Tibial artery (tissue), 4 donors: Measurements from ENCODE around the gene SELENOI.

ENCODE experiments used
- DNase-seq, 2 donors: peaks; one replicate each; pipeline ENCODE4 v3.0.0-alpha.2; 2019
- H3K27ac ChIP-seq, 2 donors: fragments of 200-600 bp; sonication (generic) in 1 of 2; 1 replicate in 1 of 2; 2 replicates in 1 of 2; pipeline ENCODE4 v1.5.1; 2018 to 2019; ENCODE audit warnings: mild to moderate bottlenecking in 1 of 2
- H3K27me3 ChIP-seq, 2 donors: fragments of 200-600 bp; sonication (generic) in 1 of 2; one replicate each; pipeline versions ENCODE4 v1.5.1 to v1.6.0; 2016 to 2019
- H3K36me3 ChIP-seq, 3 donors: fragments of 200-600 bp; sonication (generic) in 2 of 3; one replicate each; pipeline ENCODE4 v1.5.1; 2016 to 2019; ENCODE audit warnings: mild to moderate bottlenecking in 2 of 3
- H3K4me1 ChIP-seq, 4 donors: fragments of 200-600 bp; sonication (generic) in 2 of 4; 1 replicate in 3 of 4; 2 replicates in 1 of 4; pipeline ENCODE4 v1.5.1; 2016 to 2019
- H3K4me3 ChIP-seq, 2 donors: fragments of 200-600 bp; sonication (generic) in 1 of 2; 1 replicate in 1 of 2; 2 replicates in 1 of 2; pipeline ENCODE4 v1.5.1; 2018 to 2019; ENCODE audit warnings: mild to moderate bottlenecking in 2 of 2
- H3K9me3 ChIP-seq, 3 donors: fragments of 200-600 bp; sonication (generic) in 1 of 3; one replicate each; pipeline ENCODE4 v1.5.1; 2016 to 2019
- CTCF ChIP-seq, 2 experiments: fragments of 200-600 bp in 1 of 2; fragments of 450-650 bp in 1 of 2; IDR thresholded peaks; one replicate each; pipeline ENCODE4 v1.5.1; 2017 to 2019; ENCODE audit warnings: antibody characterized with exemption in 2 of 2, mild to moderate bottlenecking in 1 of 2, moderate library complexity in 1 of 2
- intact Hi-C: fragments of 100-400 bp; cut with DNase I; formaldehyde crosslinking; loops from one replicate; pipeline ENCODE4 v1.15.0; 2023; ENCODE audit warnings: low total_unique reads

The SELENOI gene

GRCh38 chr2:26337298-26337697, 8.6 kb upstream of the SELENOI start:
- no peak for DNase-seq
- H3K4me1 ChIP-seq = no peaks in the 10 kb centered on the region
- H3K27me3 ChIP-seq = no peaks in the 10 kb centered on the region
- H3K27ac ChIP-seq = no peak overlapping the region
- no peaks in the 10 kb centered on the region for H3K9me3 ChIP-seq
- H3K4me3 ChIP-seq = no peak overlapping the region
- intact Hi-C loops = no loop called here
- no peaks in the 10 kb centered on the region for H3K36me3 ChIP-seq
- no peak for TF ChIP-seq CTCF (IDR thresholded peaks at IDR 0.05)

GRCh38 chr2:26340831-26341230, 5.1 kb upstream of the SELENOI start:
- Histone ChIP-seq H3K27me3 (no peaks in the 10 kb centered on the region), H3K27ac (no peak overlapping the region), H3K9me3 (no peaks in the 10 kb centered on the region), H3K4me1 (peaks cover 0 to 11% (median 3%) of the 10 kb centered on the region in 4 donors), H3K4me3 (no peak overlapping the region), H3K36me3 (no peaks in the 10 kb centered on the region)
- intact Hi-C loops = no loop called here
- no peak for TF ChIP-seq CTCF (IDR thresholded peaks at IDR 0.05)
- no peak for DNase-seq

GRCh38 chr2:26344581-26345282, 1.2 kb upstream of the SELENOI start:
- Histone ChIP-seq H3K4me1 (peaks cover 0 to 19% (median 11%) of the 10 kb centered on the region in 4 donors), H3K27me3 (no peaks in the 10 kb centered on the region), H3K9me3 (no peaks in the 10 kb centered on the region), H3K36me3 (no peaks in the 10 kb centered on the region), H3K27ac (peak overlapping the region; percentile 87), H3K4me3 (peak overlapping the region; percentile 87 to 98)
- TF ChIP-seq CTCF (IDR thresholded peaks at IDR 0.05) = no peak
- intact Hi-C loops = no loop called here
- no peak for DNase-seq

GRCh38 chr2:26345283-26345544, 729 bp upstream of the SELENOI start:
- H3K4me3 ChIP-seq = peak overlapping the region; percentile 87 to 98
- no peaks in the 10 kb centered on the region for H3K36me3 ChIP-seq
- DNase-seq = no peak
- no peaks in the 10 kb centered on the region for H3K27me3 ChIP-seq
- TF ChIP-seq CTCF (IDR thresholded peaks at IDR 0.05) = no peak
- no peaks in the 10 kb centered on the region for H3K9me3 ChIP-seq
- intact Hi-C loops = no loop called here
- peaks cover 0 to 19% (median 11%) of the 10 kb centered on the region in 4 donors for H3K4me1 ChIP-seq
- H3K27ac ChIP-seq = peak overlapping the region; percentile 87

DNA sequence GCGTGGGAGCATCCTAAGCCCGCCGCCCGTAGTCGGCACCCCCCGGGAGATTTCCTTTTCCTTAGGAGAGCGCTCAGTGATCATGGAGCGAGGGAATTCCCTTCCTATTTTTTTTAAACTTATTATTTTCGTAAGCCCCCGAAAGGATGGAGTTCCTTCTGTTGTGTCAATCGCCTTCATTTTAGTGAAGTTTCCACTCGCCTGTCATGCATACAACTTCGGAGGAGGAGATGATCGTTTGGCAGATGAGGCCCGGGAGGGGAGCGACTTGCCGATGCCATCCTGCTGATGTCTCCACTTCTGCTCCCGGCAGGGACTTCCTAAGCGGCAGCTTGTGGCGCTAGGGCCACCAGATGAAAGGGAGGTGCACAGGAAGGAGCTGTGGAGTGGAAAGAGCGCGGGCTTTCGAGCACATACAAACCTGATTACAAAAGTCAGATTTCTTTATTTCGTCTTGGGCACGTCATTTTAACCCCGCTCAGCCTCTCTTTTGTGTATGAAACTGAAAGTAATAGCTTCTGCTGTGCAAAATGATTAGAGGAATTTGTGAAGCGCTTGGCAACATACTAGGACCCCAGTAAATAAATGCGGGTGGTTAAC, 611 bp downstream of the SELENOI start, which contains the start of gene ADGRF3:
ADGRF3 (minus strand) TSS at position 336 of the 600 bp plus-strand sequence. CDS start 555 bp downstream, outside the sequence.
- no peaks in the 10 kb centered on the region for H3K36me3 ChIP-seq
- no peaks in the 10 kb centered on the region for H3K9me3 ChIP-seq
- H3K27ac ChIP-seq = peak within 1 kb of the TSS; percentile 87 to 98
- peaks cover 0 to 19% (median 11%) of the 10 kb centered on the region in 4 donors for H3K4me1 ChIP-seq
- peak within 1 kb of the TSS; percentile 87 to 98 for H3K4me3 ChIP-seq
- H3K27me3 ChIP-seq = no peaks in the 10 kb centered on the region
- peak; percentile 44 to 74 for DNase-seq
- intact Hi-C loops = no loop called here
- TF ChIP-seq CTCF (IDR thresholded peaks at IDR 0.05) = no peak
